ENCODE measurements around the gene FBXW8.

GRCh38 chr12:116984098-116984497 lies 73.3 kb downstream of the FBXW8 start:
- TF ChIP-seq, protein P1, sequence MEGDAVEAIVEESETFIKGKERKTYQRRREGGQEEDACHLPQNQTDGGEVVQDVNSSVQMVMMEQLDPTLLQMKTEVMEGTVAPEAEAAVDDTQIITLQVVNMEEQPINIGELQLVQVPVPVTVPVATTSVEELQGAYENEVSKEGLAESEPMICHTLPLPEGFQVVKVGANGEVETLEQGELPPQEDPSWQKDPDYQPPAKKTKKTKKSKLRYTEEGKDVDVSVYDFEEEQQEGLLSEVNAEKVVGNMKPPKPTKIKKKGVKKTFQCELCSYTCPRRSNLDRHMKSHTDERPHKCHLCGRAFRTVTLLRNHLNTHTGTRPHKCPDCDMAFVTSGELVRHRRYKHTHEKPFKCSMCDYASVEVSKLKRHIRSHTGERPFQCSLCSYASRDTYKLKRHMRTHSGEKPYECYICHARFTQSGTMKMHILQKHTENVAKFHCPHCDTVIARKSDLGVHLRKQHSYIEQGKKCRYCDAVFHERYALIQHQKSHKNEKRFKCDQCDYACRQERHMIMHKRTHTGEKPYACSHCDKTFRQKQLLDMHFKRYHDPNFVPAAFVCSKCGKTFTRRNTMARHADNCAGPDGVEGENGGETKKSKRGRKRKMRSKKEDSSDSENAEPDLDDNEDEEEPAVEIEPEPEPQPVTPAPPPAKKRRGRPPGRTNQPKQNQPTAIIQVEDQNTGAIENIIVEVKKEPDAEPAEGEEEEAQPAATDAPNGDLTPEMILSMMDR (IDR thresholded peaks at IDR 0.05): no peak
- no peak for TF ChIP-seq POLR2A (IDR thresholded peaks at IDR 0.05)

All from thyroid gland (tissue), 4 donors.